Activated naive CD4-positive, alpha-beta T cell treated with anti-CD3 and anti-CD28 coated beads, Interleukin-2, amount 50 U/mL, for 72 hours (primary cell): ENCODE results near the gene MPP3. TPM values are rescaled to one million over a fixed set of nuclear protein-coding genes. Genes with fewer than 3 reads are reported as not detected.

Source experiments
- ATAC-seq, 2 donors: fragments of 150-1000 bp; cut with Tn5 transposase; 2 replicates each; pipeline ENCODE4 v1.10.0; 2021; ENCODE audit warnings: mild to moderate bottlenecking in 2 of 2, moderate library complexity in 2 of 2
- DNase-seq, 2 donors: peaks; one replicate each; pipeline ENCODE4 v3.0.0; 2021 to 2022; ENCODE audit warnings: low spot score in 2 of 2
- H3K27ac Mint-ChIP-seq, 2 donors: one replicate each; pipeline ENCODE4 v1.8.0; 2022; ENCODE audit warnings: mild to moderate bottlenecking in 2 of 2, mixed read lengths in 2 of 2
- H3K36me3 Mint-ChIP-seq, 2 donors: one replicate each; pipeline ENCODE4 v1.8.0; 2022; ENCODE audit warnings: mixed read lengths in 2 of 2
- H3K9me3 Mint-ChIP-seq, 2 donors: one replicate each; pipeline ENCODE4 v1.8.0; 2022; ENCODE audit warnings: mixed read lengths in 2 of 2
- total RNA-seq, 2 donors: library from RNA; stranded (reverse); gene quantifications; one replicate each; pipeline ENCODE4 v1.2.3, GENCODE V29; 2022

Gene MPP3
- total RNA-seq, 2 donors from 2014 or later = 0.99 TPM; not detected in 1

DNA sequence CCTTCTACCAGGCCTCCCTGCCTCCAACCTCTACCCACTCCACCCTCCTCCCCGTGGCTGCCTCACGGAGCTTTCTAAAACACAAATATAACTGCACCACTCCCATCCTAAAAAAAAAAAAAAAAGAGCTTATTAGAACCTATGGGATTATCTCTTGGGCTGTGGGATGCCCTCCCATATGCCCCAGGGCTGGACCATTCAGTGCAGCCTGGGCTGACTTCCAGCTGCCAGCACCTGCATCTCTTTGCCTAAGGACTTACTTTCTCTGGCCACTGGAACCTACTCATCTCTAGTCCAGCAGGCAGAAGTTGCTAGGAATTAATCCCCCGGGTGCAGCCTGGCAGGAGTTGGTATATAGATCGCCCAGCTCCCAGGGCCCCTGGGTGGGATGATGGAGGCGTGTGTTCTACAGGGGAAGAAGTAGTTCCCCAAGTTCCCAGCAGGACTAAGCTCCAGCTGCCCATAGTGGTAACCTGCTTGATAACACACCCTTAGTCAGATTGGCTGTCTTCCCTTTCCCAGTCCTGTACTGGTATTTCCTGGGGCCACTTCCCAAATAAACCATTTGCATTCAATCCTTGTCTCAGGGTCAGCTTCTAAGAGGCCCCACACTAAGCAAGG, 10.3 kb downstream of the MPP3 start:
- H3K36me3 Mint-ChIP-seq = no peaks in the 10 kb centered on the region
- H3K9me3 Mint-ChIP-seq = no peaks in the 10 kb centered on the region
- DNase-seq (no peak), ATAC-seq (no peak)
- H3K27ac Mint-ChIP-seq = no peak overlapping the region

DNA sequence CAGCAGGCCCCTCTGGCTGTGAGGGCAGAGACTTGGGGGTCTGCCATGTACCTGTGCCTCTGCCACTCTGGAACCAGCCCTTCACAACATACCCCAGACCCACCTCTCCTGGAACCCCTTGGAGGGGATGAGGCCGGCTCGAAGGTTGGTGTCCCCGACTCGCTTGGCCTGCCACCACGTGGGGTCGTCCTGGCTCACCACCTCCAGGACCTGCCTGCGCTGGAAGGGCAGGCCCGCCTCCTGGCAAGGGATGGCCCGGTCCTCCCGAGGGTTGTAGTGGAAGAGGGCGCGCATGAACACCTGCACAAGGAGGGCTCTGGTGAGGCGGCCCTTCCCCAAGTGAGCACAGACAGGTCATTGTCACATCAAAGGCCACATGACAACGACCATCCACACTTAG, 12.2 kb downstream of the MPP3 start:
- DNase-seq (no peak), ATAC-seq (no peak)
- peak overlapping the region in 1 of 2 donors; percentile 84 for H3K27ac Mint-ChIP-seq
- no peaks in the 10 kb centered on the region for H3K36me3 Mint-ChIP-seq
- no peaks in the 10 kb centered on the region for H3K9me3 Mint-ChIP-seq

- no peak for ATAC-seq
Observed at GRCh38 chr17:43818966-43819365, 14.0 kb downstream of the MPP3 start.

DNA sequence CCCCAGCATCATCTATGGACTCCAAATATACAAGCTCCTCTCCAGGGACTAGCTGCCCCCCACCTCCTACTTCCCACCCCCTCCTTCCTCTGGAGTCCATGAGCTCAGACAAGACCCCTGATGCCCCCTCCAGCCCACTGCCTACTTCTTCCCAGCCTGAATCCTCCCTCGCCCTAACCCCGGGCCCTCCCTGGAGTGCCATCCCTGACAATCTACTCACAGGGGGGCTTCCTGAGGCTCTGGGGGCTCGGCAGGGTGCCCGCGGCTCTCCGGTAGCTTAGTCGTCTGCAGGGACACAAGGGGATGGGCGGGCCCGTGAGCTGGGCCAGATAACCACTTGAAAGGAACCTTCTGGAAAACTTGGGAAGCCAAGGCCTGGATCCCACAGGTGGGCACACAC, 15.1 kb downstream of the MPP3 start:
- H3K36me3 Mint-ChIP-seq = no peaks in the 10 kb centered on the region
- DNase-seq = no peak
- no peaks in the 10 kb centered on the region for H3K9me3 Mint-ChIP-seq
- no peak overlapping the region for H3K27ac Mint-ChIP-seq
- ATAC-seq = no peak

More at GRCh38 chr17:43818966-43819365, 14.0 kb downstream of the MPP3 start:
- no peaks in the 10 kb centered on the region for H3K9me3 Mint-ChIP-seq
- peak overlapping the region in 1 of 2 donors; percentile 7 for H3K27ac Mint-ChIP-seq
- DNase-seq = no peak
- H3K36me3 Mint-ChIP-seq = no peaks in the 10 kb centered on the region

DNA sequence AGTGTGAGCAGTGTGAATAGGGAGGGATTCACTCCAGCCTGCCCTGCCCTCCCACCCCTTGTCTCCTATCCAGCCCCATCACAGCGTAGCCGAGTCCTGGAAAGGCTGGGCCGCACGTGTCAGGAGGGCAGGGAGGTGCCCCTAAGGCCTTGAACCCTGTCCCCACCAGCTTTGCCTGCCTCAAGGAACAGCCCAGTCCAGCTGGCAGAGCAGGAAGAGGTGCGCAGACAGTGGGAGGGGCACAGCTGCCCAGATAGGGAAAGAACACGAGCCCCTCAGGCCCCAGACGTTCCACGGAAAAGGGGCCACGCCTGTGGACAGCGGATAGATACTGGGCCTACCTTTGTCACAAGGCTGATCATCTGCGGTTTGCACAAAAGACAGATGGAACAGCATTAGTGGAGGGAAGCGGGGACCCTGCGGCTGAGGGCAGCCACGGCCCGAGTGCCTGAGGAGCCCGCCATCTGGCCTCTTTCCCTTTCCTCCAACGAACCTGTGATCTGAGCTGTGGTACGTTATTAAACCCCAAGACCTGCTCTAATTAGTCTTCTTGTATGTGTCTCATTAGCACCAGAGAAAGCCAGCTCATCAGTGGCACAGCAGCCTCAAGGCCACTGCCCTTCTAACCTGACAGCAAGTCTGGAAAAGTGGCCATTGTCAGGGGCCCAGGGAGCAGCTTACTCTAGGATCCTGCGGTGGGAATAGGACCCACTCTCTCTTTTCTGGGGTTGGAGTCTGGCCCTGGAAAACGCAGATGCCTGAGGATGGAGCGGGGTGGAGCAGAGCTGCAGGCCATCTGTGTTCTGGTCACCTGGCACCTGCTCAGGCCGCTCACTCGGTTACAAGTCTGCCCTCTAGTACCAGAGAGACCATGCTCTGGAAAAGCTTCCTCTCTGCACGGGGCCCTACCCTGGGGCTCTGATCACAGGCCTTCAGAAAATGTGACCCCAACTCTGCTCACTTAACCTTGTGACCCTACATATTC, 16.3 kb downstream of the MPP3 start:
- Mint-ChIP-seq H3K9me3 (no peaks in the 10 kb centered on the region), H3K27ac (no peak overlapping the region), H3K36me3 (no peaks in the 10 kb centered on the region)
- no peak for ATAC-seq
- no peak for DNase-seq

- no peaks in the 10 kb centered on the region for H3K9me3 Mint-ChIP-seq
- no peak for DNase-seq
- H3K27ac Mint-ChIP-seq = no peak overlapping the region
- no peak for ATAC-seq
- no peaks in the 10 kb centered on the region for H3K36me3 Mint-ChIP-seq
Observed at GRCh38 chr17:43814714-43815113, 18.2 kb downstream of the MPP3 start.

GRCh38 chr17:43814026-43814425, 18.9 kb downstream of the MPP3 start:
- Mint-ChIP-seq H3K27ac (no peak overlapping the region), H3K9me3 (no peaks in the 10 kb centered on the region), H3K36me3 (no peaks in the 10 kb centered on the region)
- no peak for DNase-seq
- ATAC-seq = no peak

DNA sequence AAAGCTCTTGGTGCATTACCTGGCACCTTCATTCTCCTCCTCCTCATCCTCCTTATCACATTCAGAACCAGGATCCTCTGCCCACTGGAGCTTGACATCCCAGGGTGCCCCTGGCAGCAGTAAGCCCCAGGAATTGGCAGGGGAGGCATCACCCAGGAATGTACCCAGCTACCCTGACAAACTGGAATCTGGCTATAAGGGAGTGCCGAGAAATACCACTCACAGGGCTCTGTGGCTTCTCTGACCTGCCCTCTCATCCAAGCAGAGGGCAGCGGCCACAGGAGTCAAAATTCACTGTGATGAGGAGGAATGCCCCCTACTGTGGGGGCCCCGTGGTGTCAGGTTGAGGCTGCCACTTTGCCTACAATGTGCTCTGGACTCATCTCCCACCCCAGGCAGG, 19.6 kb downstream of the MPP3 start:
- no peak for DNase-seq
- Mint-ChIP-seq H3K27ac (peak overlapping the region in 1 of 2 donors; percentile 17), H3K9me3 (no peaks in the 10 kb centered on the region), H3K36me3 (no peaks in the 10 kb centered on the region)
- no peak for ATAC-seq

GRCh38 chr17:43812396-43813265, 20.3 kb downstream of the MPP3 start:
- ATAC-seq = no peak
- Mint-ChIP-seq H3K9me3 (no peaks in the 10 kb centered on the region), H3K27ac (peak overlapping the region in 1 of 2 donors; percentile 10), H3K36me3 (no peaks in the 10 kb centered on the region)
- no peak for DNase-seq

GRCh38 chr17:43810823-43811222, 22.1 kb downstream of the MPP3 start:
- no peaks in the 10 kb centered on the region for H3K9me3 Mint-ChIP-seq
- H3K36me3 Mint-ChIP-seq = no peaks in the 10 kb centered on the region
- no peak for ATAC-seq
- DNase-seq = no peak
- H3K27ac Mint-ChIP-seq = peak overlapping the region in 1 of 2 donors; percentile 18

GRCh38 chr17:43810226-43810715, 22.7 kb downstream of the MPP3 start:
- Mint-ChIP-seq H3K36me3 (no peaks in the 10 kb centered on the region), H3K27ac (no peak overlapping the region)

GRCh38 chr17:43809121-43809520, 23.8 kb downstream of the MPP3 start:
- H3K36me3 Mint-ChIP-seq = no peaks in the 10 kb centered on the region
- no peak overlapping the region for H3K27ac Mint-ChIP-seq

More at GRCh38 chr17:43810226-43810715, 22.7 kb downstream of the MPP3 start:
- ATAC-seq (no peak), DNase-seq (no peak)
- H3K9me3 Mint-ChIP-seq = no peaks in the 10 kb centered on the region

GRCh38 chr17:43808076-43808475, 24.9 kb downstream of the MPP3 start:
- DNase-seq (no peak), ATAC-seq (no peak)
- Mint-ChIP-seq H3K9me3 (no peaks in the 10 kb centered on the region), H3K27ac (no peak overlapping the region), H3K36me3 (no peaks in the 10 kb centered on the region)

More at GRCh38 chr17:43809121-43809520, 23.8 kb downstream of the MPP3 start:
- no peaks in the 10 kb centered on the region for H3K9me3 Mint-ChIP-seq
- ATAC-seq (no peak), DNase-seq (no peak)

DNA sequence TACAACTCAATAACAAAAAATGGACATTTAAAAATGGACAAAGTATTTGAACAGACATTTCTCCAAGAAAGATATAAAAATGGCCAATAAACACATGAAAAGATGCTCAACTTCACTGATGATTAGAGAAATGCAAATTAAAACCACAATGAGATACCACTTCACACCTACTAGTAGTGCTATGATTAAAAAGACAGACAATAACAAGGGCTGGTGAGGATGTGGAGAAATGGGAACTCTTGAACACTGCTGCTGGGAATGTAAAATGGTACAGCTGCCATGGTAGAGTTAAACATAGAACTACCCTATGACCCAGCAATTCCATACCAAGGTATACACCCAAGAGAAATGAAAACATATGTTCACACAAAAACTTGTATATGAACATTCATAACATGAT, 27.8 kb downstream of the MPP3 start:
- no peak overlapping the region for H3K27ac Mint-ChIP-seq
- ATAC-seq (no peak), DNase-seq (no peak)
- H3K9me3 Mint-ChIP-seq = no peaks in the 10 kb centered on the region
- no peaks in the 10 kb centered on the region for H3K36me3 Mint-ChIP-seq

GRCh38 chr17:43803758-43804157, 29.2 kb downstream of the MPP3 start:
- DNase-seq (no peak), ATAC-seq (no peak)
- Mint-ChIP-seq H3K36me3 (no peaks in the 10 kb centered on the region), H3K27ac (no peak overlapping the region), H3K9me3 (no peaks in the 10 kb centered on the region)

DNA sequence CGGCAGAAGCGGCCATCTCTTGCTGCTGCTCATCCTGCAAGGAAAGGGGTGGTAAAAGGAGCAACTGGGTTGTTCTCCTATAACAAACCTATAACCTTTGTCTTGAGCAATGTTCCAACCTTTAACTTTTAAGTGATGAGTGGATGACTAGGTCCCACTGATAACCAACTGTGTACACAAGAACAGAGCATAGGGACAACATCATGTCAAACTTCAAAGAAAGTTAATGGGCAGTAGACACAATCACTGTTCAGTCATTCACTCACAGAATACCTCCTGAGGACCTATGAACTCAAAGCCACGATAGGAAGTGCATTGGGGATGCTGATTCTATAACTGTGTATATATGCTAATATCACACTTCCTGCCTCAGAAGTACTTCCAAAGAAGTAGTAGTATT, 31.1 kb downstream of the MPP3 start:
- H3K36me3 Mint-ChIP-seq = no peaks in the 10 kb centered on the region
- DNase-seq = no peak
- H3K9me3 Mint-ChIP-seq = no peaks in the 10 kb centered on the region
- ATAC-seq = no peak
- H3K27ac Mint-ChIP-seq = no peak overlapping the region

GRCh38 chr17:43800736-43801135, 32.2 kb downstream of the MPP3 start:
- Mint-ChIP-seq H3K9me3 (no peaks in the 10 kb centered on the region), H3K27ac (no peak overlapping the region), H3K36me3 (no peaks in the 10 kb centered on the region)
- ATAC-seq = no peak
- no peak for DNase-seq
